HS-5 (cell line): Measurements from ENCODE around the gene RUNX3.
"Not testable (repeated sequence)": the region's sequence is repeated elsewhere in the genome, so short reads cannot be mapped to it uniquely, and the experiment has no call there.

Experiments used
- DNase-seq: peaks from one replicate; pipeline ENCODE4 v3.0.0-alpha.2; 2012; ENCODE audit warnings: low read depth

Gene RUNX3

DNA sequence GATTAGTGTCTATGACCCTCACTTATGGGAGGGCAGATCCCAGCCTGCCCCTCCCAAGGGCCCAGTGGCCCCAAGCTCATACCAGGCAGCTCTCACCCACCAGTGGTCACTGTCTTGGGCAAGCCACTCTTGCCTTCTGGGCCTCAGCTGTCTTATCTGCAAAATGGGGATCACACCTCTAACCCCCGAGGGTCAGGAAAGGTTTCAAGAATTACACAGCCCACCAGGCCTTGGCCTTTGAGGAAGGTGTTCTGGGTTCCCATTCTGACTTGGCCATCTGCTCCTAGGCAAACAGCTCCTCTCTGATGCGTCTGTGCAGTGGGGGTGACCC lies 16.8 kb downstream of the RUNX3 start:
- no peak for DNase-seq

DNA sequence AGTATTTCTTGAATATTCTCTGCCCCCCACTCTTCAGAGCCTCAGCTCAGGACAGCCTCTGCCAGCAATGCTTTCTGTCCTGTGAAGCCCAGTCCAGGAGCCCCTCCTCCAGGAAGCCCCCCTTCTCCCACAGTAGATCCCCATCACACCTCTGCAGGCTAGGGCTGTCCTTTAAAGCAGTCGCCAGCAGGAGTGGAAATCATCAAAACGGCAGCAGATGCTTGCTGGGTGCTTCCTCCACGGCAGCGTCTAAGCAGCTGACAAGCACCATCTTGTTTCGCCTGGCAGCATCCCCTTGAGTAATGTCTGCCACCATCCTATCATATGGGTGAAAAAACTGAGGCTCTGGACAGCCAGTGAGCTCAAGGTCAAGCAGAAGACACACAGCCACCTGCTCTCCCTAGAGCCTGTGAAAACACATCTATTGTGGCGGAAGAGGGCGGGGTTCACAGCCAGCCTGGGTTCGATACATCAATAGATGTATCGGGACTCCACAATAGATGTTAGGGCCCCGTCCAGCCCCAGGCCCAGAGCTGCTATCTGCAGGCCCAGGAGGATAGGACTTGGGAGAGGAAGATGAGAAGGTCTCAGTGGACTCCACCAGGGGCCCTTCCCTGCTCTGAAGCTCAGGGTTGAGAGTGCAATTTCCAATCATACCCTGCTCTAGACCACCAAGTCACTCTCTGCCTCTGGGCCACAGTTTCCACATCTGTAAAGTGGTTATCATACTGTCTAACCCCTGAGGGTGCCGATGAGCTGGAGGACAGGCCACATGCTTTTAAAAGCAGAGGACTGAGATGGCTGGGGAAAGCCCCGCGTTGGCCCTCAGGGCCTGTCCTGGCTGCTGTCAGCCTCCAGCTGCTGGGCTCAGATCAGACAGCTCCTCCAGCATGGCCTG lies 17.5 kb downstream of the RUNX3 start:
- DNase-seq = no peak

DNA sequence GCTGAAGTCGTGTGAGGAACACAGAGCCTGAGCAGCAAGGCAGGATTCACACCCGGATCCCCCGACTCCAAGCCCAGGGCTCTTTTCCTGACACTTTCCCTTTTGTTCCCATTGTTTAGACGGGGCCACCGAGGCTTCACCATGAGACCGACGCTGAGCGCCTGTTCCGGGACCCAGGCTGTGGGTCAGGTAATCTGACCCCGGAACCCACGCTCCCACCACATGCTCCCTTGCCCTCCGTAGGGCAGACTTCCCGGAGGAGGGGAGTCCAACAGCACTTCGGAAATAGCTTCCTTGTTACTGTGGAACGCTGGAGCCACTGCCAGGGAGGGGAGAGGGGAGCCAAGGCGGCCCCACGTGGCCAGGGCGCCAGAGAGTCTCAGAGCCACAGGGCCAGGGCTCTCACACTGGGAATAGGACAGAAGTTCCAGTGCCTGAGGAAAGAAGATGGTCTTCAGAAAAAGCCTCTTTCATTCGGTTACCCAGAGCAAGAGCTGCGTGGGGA lies 18.4 kb downstream of the RUNX3 start:
- DNase-seq = no peak

DNA sequence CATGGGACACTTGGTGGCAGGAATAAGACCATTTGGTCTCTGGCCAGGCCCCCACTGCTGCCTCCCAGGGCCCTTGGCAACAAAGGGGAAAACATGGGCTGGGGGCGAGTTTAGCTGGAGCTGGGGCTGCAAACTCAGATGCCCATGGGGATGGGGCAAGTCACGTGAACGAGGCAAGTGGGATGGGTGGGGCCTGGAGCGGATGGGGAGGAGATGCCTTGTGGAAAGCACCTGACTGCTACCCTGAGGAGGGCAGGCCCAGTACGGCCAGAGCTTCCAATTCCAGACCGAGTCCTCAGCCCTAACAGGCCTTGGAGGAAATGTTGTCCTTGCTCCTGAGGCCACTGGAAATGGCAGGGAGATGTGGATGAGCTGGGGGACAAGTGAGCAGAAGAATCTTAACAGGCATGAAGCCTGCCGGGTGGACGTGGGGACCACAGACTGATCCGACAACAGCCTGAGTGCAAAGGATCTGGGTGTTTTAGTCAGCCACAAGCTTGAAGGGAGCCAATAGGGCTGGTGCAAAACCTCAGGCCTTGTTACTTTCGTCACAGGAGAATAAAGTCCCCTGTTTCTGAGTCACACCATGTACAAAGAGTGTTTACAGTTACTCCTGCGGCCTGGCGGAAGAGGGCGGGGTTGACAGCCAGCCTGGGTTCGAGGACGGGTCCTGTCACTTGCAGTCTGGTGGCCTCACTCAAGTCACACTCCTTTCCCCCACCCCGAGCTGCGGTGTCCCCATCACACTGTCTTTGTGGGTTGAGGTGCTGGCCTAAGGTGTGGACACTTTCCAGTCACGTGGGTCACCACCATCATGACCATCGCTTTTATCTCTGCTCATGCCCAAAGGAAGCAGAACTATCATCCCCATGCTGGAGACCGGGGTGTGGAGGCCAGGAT lies 19.1 kb downstream of the RUNX3 start:
- no peak for DNase-seq

DNA sequence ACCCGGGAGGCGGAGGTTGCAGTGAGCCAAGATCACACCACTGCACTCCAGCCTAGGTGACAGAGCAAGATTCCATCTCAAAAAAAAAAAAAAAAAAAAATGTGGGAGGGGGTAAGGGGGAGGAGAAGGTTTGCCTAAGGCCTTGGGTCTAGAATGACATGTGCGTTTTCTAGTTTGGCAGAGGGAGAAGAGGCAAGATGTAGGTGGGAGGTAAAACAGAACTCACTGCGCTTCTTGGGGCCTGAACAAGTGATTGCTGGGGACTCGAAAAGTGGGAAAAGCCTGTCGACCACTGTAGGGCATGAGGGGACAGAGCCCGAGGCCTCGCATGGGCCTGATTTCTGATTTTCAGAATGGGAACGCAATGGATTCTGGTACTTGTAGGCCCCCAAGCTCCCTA lies 19.9 kb downstream of the RUNX3 start:
- DNase-seq = no peak

DNA sequence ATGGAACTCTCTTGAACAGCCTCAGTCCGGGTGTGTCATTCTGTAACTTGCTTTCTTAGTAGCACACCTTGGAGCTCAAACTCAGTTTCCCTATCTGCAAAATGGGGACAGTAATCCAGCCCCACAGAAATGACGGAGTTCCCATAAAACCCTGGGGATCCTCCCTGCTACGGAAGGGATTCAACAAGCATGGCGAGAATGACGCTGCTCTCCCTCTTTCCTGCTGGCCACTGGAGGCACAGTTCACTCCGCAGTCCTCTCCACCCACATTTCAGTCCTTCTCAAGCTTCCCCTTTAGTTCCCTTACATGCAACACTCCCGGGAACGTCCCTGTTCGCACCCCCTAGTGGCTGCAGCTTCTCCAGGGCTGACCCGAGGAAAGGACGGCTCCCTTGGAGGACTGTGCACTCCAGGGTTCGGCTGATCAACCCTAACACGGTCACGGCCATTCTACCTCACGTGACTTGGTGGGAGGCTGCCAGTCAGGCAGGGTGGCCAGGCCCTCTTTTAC lies 20.6 kb downstream of the RUNX3 start:
- no peak for DNase-seq

DNA sequence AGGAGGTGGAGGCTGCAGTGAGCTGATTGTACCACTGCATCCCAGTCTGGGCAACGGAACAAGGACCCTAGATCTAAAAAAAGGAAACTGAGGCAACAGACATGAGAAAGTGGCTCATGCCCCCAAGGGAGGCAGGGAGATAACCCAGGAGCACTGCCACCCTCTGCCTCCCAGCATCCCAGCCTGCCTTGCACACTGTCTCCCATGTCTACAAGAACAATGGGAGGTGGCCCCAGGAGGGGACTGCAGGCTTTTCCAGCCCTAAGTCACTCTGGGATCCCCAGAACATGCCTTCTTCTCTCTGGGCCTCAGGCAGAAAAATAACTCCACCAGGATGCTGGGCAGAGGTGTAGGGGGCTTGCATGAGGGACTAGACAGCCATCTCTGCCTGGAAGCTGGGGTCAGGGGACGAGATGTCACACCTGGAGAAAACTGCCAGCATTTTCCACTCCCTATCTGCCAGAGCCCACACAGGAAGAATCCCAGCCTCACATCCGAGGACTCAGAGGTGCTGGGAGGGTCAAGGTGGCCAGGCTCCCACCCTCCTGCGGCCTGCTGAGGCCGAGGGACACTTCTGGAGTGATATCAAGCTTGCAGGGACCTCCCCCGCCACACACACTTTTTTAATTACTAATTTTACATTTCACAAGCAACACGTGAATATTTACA lies 21.4 kb downstream of the RUNX3 start:
- DNase-seq = no peak

DNA sequence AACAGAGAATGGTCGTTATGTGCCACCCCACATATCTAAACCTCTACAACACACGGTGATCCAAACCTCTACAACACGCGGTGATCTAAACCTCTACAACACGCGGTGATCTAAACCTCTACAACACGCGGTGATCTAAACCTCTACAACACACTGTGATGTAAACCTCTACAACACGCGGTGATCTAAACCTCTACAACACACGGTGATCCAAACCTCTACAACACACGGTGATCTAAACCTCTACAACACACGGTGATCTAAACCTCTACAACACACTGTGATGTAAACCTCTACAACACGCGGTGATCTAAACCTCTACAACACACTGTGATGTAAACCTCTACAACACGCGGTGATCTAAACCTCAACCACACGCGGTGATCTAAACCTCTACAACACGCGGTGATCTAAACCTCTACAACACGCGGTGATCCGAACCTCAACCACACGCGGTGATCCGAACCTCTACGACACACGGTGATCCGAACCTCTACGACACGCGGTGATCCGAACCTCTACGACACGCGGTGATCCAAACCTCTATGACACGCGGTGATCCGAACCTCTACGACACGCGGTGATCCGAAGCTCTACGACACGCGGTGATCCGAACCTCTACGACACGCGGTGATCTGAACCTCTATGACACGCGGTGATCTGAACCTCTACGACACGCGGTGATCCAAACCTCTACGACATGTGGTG lies 22.3 kb downstream of the RUNX3 start:
- not testable (repeated sequence) for DNase-seq

DNA sequence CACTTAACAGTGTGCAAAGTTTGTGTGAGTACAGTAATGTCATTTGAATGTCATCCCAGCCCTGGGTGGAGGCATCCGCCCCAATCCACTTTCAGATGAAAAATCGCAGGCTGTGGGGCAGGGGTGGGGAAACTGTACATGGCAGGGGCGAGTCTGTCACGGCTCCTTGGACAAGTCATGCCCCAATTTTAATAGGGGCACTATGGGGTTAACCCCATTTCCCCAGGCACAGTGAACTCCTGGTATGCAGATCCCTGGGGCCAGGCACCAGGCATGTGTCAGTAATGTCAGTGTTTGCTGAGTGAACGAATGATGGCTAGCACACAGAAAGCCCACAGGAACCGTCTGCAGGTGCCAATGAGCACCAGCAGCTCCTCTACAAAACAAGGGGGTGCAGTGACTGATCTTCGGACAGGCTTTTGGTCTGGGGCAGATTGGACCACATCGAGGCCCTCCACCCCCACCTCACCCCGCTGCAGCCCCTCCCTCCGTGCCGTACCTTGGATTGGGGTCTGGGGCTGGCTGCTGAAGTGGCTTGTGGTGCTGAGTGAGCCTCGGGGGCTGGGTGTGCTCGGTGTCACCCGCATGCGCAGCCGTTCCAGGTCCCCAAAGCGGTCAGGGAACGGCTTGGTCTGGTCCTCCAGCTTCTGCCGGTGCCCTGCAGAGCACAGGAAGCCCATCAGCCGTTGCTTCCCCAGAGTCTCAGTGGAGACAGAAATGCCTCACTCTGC lies 23.2 kb downstream of the RUNX3 start:
- no peak for DNase-seq

DNA sequence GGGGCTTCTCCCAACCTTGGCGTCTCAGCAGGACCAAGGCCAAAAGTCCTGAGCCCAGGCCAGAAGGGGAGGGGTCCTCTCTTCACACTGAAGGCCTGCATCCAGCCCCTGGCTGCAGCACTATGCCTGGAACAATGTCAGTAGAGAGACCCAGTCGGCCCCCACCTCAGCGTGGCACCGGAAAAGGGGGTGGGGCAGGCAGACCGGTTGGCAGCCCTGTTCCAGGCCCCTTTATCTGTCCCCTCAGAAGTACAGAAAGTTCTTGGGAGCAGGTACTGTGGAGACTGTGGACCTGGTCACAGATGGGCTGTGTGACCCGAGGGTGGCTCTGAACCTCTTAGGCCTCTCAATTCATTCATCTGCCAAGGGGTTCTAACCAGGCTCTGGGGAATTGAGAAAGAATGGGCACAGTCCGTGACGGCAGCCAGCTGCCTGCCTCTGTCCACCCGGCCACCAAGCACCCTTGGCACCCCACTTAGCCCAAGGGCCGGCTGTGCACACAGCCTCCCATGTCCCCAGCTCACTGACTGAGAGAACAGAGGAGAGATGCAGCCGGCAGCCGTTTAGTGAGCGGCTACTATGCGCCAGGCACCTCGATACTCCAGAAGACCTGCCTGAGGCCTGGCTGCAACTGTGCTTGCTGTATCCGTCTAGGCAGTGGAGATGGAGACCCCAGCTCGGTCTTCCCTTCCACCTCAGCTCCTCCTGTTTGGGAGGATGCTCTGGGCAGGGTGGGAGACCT lies 23.9 kb downstream of the RUNX3 start:
- DNase-seq = no peak

DNA sequence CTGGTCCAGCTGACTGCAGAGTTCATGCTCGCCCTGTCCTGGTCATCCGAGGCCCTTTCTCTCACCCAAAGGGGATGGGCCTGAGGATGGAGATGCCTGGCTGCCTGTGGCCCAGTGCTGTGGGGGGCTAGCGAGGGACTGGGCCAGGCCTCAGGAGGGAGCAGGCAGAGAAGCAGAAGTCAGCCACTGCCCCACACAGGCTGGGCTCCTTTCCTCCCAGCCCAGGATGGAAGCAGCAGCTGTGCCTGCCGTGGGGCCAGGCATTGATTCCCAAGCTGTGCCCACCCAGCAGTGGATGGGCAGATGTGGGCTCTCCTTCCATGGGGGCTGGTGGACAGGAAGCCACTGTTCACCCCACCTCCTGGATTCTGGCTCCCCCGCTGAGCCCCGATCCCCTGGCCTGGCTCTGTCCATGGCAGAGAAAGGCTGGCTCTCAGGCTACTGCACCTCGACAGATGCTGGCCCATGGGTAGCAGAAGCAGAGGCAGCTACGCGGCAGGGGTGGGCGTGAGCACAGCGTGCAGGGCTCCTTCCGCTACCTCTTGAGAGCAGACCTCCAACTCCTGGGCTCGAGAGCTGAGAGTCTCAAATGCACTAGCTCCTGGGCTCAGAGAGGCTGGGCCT lies 24.6 kb downstream of the RUNX3 start:
- DNase-seq = no peak

DNA sequence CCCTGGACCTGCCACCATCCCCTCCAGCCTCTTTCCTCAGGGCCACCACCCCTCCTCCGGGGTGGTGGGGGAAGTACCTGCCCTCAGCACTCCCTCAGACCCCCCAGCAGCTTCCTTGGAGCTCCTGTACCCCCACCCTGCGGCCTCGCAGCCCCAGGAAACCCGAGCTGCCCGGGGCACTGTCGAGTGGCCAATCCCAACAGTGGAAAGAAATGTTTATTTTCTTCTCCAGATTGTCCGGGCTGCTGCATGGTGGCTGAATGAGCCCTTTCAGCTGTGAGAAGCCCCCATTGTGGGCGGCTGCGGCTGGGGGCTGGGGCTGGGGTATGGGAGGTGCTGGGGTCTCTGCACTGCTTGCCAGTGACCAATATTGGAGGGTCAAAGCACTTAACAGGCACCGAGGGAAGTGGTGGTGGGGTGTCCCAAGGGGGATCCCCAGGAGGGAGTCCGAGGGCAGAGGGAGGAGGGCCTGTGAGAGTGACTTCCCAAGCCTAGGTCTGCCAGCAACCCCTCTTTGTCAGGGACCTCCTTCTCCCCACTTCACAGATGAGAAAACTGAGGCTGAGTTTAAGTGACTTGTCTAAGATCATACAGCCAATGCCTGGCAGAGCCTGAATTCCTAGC lies 25.2 kb downstream of the RUNX3 start:
- no peak for DNase-seq

DNA sequence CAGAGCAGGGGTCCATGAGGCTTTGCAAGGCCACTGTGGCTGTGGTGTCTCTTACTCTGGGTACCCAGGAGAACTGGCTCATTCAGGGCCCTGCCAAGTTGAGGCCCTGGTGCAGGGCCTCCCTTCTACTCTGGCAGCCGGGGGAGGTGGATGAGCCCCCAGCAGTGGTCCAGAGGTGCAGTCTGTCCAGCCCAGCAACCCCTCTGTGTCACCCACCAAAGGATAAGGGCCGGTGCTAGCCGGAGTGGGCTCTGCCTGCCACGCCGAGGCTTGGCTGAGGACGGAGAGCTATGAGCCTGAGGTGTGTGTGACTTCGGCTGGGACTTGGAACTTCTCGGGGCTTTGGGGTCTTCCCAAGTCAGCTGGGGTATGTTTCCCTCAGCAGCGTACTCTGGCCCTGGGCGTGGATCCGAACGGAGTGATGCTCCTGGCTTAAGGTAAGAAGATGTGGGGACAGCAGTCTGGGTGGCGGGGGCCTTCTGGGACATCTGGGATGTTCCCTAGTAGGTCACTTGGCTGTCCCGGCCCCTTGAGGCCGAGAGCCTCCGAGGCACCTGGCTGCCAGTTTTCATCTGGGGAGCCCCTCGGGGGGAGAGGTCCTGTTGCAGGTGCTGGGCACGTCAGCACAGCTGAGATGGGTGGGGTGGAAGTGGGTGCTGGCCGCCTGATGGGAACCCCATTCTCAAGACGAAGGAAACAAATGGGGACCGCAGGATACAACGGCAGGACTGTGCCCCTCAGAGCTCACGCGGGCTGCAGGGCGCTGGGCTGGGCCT lies 25.9 kb downstream of the RUNX3 start:
- no peak for DNase-seq

DNA sequence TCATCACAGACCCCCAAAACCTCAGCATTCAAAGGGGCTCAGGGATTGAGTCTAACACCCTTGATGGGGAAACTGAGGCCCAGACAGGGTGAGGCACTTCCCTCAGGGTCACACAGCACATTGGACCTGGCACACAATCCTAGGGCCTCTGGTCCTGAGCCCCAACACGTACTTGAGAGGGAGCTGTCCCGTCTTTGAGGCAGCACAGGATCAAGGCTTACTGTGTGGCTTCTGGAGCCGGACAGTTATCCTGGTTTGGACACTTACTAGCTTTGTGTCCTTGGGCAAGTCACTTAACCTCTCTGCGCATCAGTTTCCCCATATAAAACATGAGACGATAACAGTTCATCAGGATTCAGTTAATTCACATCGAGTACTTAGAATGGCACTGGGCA lies 26.5 kb downstream of the RUNX3 start:
- no peak for DNase-seq

DNA sequence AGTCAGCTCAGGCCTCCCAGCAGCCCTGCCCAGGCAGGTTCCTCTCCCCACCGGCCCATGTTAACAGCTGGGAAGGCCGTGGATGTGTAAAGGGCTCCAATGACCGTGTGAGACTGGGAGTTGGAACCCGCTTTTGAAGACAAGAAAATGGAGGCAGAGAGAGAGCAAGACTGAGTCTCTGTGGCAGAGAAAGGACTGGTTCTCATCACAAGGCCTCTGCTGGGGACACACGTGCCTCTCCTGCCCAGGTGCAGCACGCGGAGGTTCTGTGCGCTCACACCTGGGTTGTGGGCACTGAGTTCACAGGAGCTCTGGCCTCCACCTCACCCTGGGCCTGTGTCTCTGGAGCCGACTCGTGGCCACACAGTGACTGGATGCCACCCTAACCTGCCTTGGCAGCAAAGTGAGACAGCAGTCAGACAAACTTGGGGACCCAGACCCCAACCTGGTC lies 27.0 kb downstream of the RUNX3 start:
- DNase-seq = no peak

DNA sequence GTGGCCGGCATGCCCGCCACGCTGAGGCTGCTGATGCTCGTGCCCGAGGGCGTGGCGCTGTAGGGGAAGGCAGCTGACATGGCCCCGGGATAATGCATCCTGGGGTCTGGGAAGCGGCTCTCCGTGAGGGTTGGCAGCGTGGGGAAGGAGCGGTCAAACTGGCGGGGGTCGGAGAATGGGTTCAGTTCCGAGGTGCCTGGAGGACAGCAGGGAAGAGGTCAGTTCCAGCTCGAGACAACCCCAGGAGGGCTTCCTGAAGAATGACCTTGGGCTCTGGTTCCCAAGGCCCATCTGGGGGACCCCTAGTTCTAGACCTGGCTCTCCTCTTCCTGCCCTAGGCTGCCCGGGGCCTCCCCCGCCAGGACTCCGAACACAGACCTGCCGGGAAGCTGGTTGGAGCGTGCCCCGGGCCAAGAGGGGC lies 27.6 kb downstream of the RUNX3 start:
- no peak for DNase-seq

DNA sequence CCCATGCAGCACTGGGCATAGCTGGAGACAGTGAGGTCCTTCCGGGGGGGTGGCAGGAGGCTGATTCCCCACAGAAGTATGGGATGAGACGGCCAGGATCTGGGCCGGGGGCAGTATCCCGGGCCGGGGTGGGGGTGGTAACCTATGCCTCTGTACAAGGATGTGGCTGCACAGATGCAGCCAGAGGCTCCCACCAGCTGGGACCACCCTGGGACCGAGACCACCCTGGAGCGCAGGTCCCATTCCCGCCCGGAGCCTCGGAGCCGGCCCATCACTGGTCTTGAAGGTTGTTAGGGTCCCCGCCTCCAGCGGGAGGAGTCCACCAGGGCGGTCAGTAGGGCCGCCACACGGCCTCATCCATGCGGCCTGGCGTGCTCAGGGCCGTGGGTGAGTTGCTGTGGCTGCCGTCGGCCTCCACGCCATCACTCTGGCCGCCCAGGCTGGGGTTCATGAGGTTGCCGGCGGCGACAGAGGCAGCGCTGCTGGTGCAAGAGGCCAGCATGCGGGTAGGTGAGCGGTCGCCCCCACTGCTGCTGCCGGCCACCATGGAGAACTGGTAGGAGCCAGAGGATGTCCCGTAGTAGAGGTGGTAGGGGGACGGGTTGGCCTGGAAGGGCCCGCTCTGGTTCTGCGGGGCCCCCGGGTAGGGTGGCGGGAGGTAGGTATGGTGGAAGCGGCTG lies 28.1 kb downstream of the RUNX3 start:
- no peak for DNase-seq
